Measurements from ENCODE around the gene FHL1.
"Not testable (repeated sequence)": the region's sequence is repeated elsewhere in the genome, so short reads cannot be mapped to it uniquely, and the experiment has no call there.

Gene FHL1

DNA sequence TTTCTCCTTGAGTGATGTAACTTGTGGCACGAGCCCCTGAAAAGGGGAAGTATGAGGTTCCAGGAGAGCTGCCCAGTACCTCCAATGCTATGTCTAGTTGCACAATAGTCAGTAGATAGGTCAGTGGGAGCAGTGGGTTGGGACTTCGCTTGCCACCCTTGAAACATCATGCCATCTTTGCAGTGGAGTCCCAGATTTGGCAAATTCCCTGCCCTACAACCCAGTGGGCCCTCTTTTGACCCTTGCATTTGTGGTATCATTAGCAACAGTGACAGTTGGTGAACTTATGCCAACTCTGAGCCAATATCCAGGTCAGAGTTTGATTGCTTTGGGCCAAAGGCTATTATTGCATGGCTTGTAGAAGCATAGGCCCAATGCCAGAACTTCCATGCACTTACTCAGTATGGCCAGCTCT is 12.3 kb downstream of the FHL1 start:
- TF ChIP-seq, protein P1, sequence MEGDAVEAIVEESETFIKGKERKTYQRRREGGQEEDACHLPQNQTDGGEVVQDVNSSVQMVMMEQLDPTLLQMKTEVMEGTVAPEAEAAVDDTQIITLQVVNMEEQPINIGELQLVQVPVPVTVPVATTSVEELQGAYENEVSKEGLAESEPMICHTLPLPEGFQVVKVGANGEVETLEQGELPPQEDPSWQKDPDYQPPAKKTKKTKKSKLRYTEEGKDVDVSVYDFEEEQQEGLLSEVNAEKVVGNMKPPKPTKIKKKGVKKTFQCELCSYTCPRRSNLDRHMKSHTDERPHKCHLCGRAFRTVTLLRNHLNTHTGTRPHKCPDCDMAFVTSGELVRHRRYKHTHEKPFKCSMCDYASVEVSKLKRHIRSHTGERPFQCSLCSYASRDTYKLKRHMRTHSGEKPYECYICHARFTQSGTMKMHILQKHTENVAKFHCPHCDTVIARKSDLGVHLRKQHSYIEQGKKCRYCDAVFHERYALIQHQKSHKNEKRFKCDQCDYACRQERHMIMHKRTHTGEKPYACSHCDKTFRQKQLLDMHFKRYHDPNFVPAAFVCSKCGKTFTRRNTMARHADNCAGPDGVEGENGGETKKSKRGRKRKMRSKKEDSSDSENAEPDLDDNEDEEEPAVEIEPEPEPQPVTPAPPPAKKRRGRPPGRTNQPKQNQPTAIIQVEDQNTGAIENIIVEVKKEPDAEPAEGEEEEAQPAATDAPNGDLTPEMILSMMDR (conservative IDR thresholded peaks at IDR 0.05; ENCODE audit: low read depth, low read length): no peak
- no peak for DNase-seq (ENCODE audit: low read depth)
- H3K4me3 ChIP-seq (ENCODE audit: low read length): no peak overlapping the region

DNA sequence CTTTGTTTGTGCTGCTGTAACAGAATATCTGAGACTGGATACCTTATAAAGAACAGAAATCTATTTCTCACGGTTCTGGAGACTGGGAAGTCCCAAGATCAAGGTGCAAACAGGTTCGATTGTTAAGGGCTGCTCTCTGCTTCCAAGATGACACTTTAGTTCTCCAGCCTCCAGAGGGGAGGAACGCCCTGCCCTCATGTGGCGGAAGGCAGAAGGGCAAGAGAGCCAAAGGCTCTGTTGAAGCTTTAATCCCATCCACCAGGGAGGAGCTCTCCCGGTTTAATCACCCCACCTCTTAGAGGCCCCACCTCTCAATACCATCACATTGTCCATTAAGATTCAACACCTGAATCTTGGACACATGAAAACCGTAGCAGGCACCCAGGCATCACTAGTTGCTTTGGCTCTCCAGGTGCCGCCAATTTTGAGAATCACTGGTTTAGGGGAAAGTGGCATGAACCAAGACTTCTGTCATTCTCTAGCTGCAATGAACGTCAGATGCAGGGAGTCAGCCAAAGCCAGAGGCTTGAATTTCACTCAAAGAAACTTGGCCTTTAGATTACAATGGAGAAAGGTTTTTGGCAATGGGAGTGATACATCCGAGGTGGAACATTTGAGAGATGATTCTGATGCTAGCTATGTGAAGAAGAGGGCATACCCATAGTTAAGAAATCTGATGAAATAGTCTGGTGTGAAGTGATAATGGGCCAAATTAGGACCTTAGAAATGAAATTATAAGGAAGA is 15.7 kb downstream of the FHL1 start:
- TF ChIP-seq, protein P1 (conservative IDR thresholded peaks at IDR 0.05; ENCODE audit: low read depth, low read length): peak; percentile 78
- H3K4me3 ChIP-seq (ENCODE audit: low read length): no peak overlapping the region
- no peak for DNase-seq (ENCODE audit: low read depth)

DNA sequence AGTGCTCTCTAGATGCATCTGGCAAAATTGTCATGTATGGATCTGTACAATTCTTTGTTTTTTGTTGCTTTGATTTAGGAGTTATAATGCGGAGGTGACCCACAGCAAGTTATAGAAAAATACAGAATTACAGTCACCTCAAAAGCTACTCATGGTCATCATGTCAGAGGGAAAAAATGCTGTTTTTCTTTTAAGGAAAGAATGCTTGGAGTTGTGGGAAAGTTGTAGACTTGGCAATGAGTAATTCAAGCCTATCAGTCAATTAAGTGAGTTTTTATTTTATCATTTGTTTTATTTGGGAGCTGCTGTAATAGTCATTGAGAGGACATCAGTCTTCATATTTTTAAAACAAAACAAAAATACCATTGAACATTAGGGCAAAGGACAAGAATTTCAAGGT is 16.4 kb downstream of the FHL1 start:
- no peak for DNase-seq (ENCODE audit: low read depth)
- TF ChIP-seq, protein P1 (conservative IDR thresholded peaks at IDR 0.05; ENCODE audit: low read depth, low read length): no peak

DNA sequence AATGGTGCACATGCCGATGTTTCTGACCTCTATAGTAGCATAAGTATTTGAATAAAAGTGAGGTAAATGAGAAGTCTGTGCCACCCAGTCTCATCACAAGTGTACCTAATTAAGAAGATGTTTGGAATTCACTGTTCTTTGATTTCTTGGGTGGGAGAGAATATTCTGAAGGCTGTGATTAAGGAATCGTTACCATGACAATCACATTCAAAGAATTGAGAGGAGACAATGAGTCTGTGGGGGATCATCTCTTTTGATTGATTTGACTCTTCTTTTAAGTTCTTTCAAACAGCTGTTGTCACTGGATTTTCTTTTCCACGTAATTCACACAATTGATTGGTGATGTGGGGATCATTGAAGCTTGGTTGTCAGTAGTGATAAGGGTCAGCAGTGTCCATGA is 18.1 kb downstream of the FHL1 start:
- H3K4me3 ChIP-seq (ENCODE audit: low read length): no peak overlapping the region
- DNase-seq (ENCODE audit: low read depth): no peak
- TF ChIP-seq, protein P1 (conservative IDR thresholded peaks at IDR 0.05; ENCODE audit: low read depth, low read length): no peak

More for the DNA sequence above, 16.4 kb downstream of the FHL1 start:
- H3K4me3 ChIP-seq (ENCODE audit: low read length): no peak overlapping the region

DNA sequence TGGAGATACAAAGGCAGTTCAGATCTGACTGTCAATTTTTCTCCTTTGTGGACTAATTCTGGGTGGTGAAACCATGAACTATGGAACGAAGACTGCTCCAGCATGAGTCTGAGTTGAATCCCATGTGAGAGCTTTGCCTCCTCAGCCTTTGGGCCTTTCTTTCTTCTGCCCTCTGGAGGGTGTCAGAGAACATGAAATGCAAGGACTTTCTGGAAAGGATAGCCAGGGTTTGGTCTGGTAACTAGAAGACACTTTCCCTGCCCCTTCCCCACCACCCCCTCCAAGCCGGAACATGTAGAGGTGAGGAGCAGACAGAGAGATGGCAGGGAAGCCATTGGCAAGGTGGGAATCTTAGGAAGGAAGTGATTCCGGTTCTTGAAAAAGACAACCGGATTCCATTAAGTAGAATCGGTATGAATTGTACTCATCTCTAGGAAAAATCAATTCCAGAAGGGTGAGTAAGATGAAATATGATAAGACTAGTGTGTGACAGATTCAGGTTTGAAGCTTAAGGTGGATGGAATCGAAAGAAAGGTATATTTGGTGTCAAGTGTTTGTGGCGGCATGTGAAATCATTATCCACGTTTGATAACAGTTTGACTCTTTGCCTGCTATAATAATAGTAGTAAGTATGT is 19.0 kb downstream of the FHL1 start:
- no peak overlapping the region for H3K4me3 ChIP-seq (ENCODE audit: low read length)
- TF ChIP-seq, protein P1 (conservative IDR thresholded peaks at IDR 0.05; ENCODE audit: low read depth, low read length): peak; percentile 46
- DNase-seq (ENCODE audit: low read depth): no peak

DNA sequence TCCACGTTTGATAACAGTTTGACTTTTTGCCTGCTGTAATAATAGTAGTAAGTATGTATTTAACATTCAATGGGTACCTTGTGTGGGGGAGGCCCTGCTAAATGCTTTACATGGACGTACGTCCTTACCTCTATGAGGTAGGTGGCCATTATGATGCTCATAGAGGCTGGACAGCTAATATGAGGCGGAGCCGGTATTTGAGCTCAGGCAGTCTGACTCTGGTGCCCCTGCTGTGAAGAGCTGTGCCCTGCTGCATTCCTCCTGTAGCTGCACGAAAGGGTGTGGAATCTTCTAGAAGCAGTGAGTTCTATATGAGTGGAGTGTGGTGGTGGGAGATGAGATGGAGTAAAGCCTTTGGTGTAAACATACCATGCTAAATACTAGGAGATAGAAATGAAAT is 20.7 kb downstream of the FHL1 start:
- not testable (repeated sequence) for DNase-seq (ENCODE audit: low read depth); H3K4me3 ChIP-seq (ENCODE audit: low read length)

DNA sequence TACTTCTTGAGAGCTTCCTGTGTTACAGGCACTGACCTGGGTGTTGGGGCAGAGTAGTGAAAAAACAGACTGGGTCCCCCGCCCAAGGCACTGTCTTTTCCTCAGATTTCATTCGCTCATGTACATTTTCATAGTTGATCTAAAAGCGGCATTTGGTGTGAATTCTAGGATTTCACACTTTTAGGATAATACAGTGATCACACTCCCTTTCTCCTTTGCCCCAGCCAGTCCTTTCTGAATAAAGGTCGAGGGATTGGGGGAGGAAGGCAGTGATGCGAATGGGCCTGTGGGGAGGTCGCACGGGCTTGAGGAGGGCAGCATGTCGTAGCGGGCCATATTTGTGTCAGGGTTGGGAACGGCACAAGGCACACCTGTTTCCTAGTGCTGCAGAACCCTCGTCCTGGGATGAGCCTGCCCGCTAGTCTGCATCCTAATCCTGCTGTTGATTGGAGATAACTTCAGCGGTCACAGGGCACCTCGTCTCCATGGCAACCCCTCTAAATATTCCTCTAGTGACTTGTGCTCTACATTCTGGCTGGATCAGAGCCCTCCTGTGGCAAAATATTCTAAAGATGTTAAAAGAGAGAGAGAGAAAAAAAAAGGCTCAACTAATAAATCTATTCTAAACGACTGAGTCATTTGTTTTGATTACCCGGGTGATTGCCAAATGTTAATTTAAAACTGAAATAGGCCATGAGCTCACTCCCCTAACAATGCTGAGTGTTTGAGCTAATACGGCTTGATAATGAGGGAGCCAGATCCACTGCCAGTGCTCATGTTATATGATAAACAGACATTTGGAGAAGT is 21.8 kb downstream of the FHL1 start:
- TF ChIP-seq, protein P1 (conservative IDR thresholded peaks at IDR 0.05; ENCODE audit: low read depth, low read length): no peak
- no peak overlapping the region for H3K4me3 ChIP-seq (ENCODE audit: low read length)
- peak; percentile 74 for DNase-seq (ENCODE audit: low read depth)
